Tibial nerve (tissue), 4 donors: ENCODE data around the gene PCBP3. TPM values are rescaled to one million over a fixed set of nuclear protein-coding genes. Genes with fewer than 3 reads are reported as not detected.
"Not testable (repeated sequence)": the region's sequence is repeated elsewhere in the genome, so short reads cannot be mapped to it uniquely, and the experiment has no call there.

Experiments used
- DNase-seq, 2 donors: peaks; one replicate each; pipeline ENCODE4 v3.0.0-alpha.2; 2019; ENCODE audit warnings: low spot score in 2 of 2
- H3K27ac ChIP-seq, 4 donors: fragments of 200-600 bp; sonication (generic) in 3 of 4; one replicate each; pipeline ENCODE4 v1.5.1; 2017 to 2019; ENCODE audit warnings: mild to moderate bottlenecking in 1 of 4
- H3K27me3 ChIP-seq, 2 donors: fragments of 200-600 bp; sonication (generic) in 1 of 2; one replicate each; pipeline versions ENCODE4 v1.5.1 to v1.6.0; 2017 to 2019
- H3K36me3 ChIP-seq, 3 donors: fragments of 200-600 bp; sonication (generic); one replicate each; pipeline ENCODE4 v1.5.1; 2018 to 2019
- H3K4me1 ChIP-seq, 4 donors: fragments of 200-600 bp; sonication (generic) in 3 of 4; one replicate each; pipeline ENCODE4 v1.5.1; 2017 to 2019
- H3K4me3 ChIP-seq, 4 donors: fragments of 200-600 bp; sonication (generic) in 3 of 4; one replicate each; pipeline ENCODE4 v1.5.1; 2017 to 2019; ENCODE audit warnings: mild to moderate bottlenecking in 1 of 4, moderate library complexity in 1 of 4
- H3K9me3 ChIP-seq, 4 donors: fragments of 200-600 bp; sonication (generic) in 3 of 4; one replicate each; pipeline ENCODE4 v1.5.1; 2017 to 2019
- EP300 ChIP-seq, 2 donors: sonication (generic); formaldehyde crosslinking; IDR thresholded peaks; one replicate each; pipeline ENCODE4 v1.6.1; 2017; ENCODE audit warnings: antibody characterized with exemption in 2 of 2, mild to moderate bottlenecking in 1 of 2
- POLR2A ChIP-seq, 2 donors: fragments of 450-650 bp; IDR thresholded peaks; one replicate each; pipeline ENCODE4 v1.6.1; 2017; ENCODE audit warnings: antibody characterized with exemption in 2 of 2, mild to moderate bottlenecking in 2 of 2, moderate library complexity in 2 of 2
- WGBS, 2 donors: methylation state at CpG; one replicate each; pipeline ENCODE4 v1.1.5; 2018; 5-methylcytosine and 5-hydroxymethylcytosine counted together
- total RNA-seq, 4 donors: library from RNA; depleted of rRNA; stranded (reverse); fragments of >200 nt; gene quantifications; one replicate each; pipeline ENCODE4 v1.1.0, GENCODE V29; 2016
- TF ChIP-seq, protein P1 (sequence below), 5 experiments: fragments of 200-600 bp in 3 of 5; fragments of 450-650 bp in 2 of 5; sonication (generic) in 3 of 5; IDR thresholded peaks; one replicate each; pipeline ENCODE4 v1.5.1; 2016 to 2019; ENCODE audit warnings: antibody characterized with exemption in 5 of 5, mild to moderate bottlenecking in 3 of 5, moderate library complexity in 2 of 5

PCBP3 gene
- total RNA-seq, 4 donors from 2014 or later, result 4.2 to 13.4 (median 9.6) TPM

DNA sequence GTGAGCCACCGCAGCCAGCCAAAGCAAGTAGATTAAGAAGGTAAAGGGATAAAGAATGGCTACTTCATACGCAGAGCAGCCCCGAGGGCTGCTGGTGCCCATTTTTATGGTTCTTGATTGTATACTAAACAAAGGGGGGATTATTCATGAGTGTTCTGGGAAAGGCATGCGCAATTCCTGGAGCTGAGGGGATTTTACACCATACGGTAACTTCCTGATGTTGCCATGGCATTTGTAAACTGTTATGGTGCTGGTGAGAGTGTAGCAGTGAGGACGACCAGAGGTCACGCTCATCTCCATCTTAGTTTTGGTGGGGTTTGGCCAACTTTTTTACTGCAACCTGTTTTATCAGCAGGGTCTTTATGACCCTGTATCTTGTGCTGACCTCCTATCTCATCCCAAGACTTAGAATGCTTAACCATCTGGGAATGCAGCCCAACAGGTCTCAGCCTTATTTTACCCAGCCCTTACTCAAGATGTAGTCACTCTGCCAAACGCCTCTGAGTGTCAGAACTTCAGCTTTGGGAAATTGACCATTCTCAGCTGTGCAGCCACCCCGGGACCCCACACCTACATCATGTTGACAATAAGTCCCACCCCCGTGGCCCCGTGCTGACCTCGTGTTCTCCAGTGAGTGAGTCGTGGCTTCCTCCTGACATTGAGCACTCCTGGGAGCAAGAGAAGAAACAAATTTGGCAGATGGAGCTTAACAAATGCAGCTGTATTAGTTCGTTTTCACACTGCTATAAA is 188.6 kb downstream of the PCBP3 start:
- 53 to 73% methylated on average over 14 of the region's 14 CpGs for WGBS, 2 donors
- H3K27me3 ChIP-seq, result no peaks in the 10 kb centered on the region
- no peak for DNase-seq
- no peak for TF ChIP-seq POLR2A (IDR thresholded peaks at IDR 0.05)
- TF ChIP-seq EP300 (IDR thresholded peaks at IDR 0.05), result no peak
- TF ChIP-seq, protein P1, sequence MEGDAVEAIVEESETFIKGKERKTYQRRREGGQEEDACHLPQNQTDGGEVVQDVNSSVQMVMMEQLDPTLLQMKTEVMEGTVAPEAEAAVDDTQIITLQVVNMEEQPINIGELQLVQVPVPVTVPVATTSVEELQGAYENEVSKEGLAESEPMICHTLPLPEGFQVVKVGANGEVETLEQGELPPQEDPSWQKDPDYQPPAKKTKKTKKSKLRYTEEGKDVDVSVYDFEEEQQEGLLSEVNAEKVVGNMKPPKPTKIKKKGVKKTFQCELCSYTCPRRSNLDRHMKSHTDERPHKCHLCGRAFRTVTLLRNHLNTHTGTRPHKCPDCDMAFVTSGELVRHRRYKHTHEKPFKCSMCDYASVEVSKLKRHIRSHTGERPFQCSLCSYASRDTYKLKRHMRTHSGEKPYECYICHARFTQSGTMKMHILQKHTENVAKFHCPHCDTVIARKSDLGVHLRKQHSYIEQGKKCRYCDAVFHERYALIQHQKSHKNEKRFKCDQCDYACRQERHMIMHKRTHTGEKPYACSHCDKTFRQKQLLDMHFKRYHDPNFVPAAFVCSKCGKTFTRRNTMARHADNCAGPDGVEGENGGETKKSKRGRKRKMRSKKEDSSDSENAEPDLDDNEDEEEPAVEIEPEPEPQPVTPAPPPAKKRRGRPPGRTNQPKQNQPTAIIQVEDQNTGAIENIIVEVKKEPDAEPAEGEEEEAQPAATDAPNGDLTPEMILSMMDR (IDR thresholded peaks at IDR 0.05), result no peak
- no peak overlapping the region for H3K27ac ChIP-seq
- H3K4me1 ChIP-seq, result peaks cover 0 to 4% (median 0%) of the 10 kb centered on the region in 4 donors
- peaks cover 0 to under 1% (median 0%) of the 10 kb centered on the region in 3 donors for H3K36me3 ChIP-seq
- H3K9me3 ChIP-seq, result no peaks in the 10 kb centered on the region
- no peak overlapping the region for H3K4me3 ChIP-seq

DNA sequence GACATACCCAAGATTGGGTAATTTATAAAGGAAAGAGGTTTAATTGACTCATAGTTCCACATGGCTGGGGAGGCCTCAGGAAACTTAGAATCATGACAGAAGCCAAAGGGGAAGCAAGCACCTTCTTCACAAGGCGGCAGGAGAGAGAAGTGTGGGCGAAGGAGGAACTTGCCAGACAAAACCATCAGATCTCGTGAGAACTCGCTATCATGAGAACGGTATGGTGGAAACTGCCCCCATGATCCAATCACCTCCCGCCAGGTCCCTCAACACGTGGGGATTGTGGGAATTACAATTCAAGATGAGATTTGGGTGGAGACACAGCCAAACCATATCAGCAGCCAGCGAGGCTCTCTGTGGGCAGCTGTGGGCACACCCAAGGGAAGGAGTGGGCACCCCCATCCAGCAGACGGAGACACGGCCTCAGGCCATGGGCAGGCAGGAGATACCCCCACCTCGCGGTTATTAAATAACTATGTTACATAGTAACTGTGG is 189.3 kb downstream of the PCBP3 start:
- H3K9me3 ChIP-seq, DNase-seq: not testable (repeated sequence)
- WGBS, 2 donors, result 88 to 89% methylated on average over 12 of the region's 12 CpGs

DNA sequence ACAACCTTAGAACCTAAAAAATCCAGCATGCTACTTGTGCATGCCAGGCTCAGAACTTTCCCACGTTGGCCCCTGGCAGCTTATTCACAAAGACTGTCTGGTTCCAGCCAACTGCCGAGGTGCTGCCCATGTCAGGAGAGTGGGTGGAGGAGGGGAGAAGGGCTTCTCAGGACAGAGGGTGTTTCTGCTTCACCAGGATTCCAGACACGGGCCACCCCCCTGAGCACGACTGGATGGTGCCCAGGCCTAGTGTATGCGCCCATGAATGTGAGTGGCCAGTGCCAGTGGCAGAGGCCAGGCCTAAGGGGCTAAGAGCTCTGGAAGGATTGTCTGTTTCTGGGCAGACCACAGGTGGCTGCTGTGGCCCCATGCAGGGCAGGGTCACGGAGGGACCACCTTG is 189.9 kb downstream of the PCBP3 start:
- WGBS, 2 donors, result 51 to 55% methylated on average over 6 of the region's 6 CpGs
- TF ChIP-seq, protein P1 (IDR thresholded peaks at IDR 0.05), result no peak
- TF ChIP-seq EP300 (IDR thresholded peaks at IDR 0.05) (no peak), POLR2A (IDR thresholded peaks at IDR 0.05) (no peak)
- H3K27ac ChIP-seq, result no peak overlapping the region
- no peak for DNase-seq
- no peaks in the 10 kb centered on the region for H3K36me3 ChIP-seq
- peaks cover 0 to 4% (median 0%) of the 10 kb centered on the region in 4 donors for H3K4me1 ChIP-seq
- no peak overlapping the region for H3K4me3 ChIP-seq
- no peaks in the 10 kb centered on the region for H3K27me3 ChIP-seq
- H3K9me3 ChIP-seq, result no peaks in the 10 kb centered on the region

More for the DNA sequence above, 189.3 kb downstream of the PCBP3 start:
- not testable (repeated sequence) for H3K4me1 ChIP-seq, H3K36me3 ChIP-seq, H3K27ac ChIP-seq, H3K27me3 ChIP-seq, H3K4me3 ChIP-seq

DNA sequence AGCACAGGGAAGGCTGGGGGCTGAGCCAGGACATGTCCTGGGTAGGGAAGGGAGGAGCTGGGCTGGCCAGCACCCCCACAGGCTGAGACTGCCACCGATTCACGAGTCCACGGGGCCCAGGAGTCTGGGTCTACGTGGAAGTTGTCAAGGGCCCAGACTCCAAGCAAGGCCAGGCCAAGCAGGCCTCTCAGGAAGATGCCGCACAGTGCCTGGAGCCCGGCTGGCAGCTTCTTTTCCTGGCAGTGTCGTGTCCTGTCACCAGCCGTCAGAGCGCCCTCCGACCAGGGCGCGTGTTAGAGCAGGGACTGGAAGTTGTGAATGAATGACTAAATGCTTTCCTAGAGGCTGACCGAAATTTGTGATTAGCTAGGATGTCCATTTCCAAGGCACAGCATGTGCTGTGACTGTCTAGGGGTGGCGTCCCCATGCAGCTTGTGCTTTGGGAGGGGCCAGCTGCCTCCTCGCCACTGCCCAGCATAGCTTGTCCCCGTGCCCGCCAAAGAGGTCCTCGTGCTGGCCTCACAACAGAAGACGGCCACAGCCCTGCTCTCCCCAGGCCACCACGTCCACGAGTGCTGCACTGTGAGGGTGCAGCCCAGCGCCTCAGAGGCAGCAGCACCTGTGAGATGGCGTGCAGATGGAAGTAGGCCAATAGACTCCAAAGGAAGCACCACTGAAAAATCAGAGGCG is 190.6 kb downstream of the PCBP3 start:
- no peaks in the 10 kb centered on the region for H3K36me3 ChIP-seq
- H3K4me3 ChIP-seq, result no peak overlapping the region
- DNase-seq, result no peak
- WGBS, 2 donors, result 92% methylated on average over 24 of the region's 24 CpGs
- H3K4me1 ChIP-seq, result peaks cover 0 to 4% (median 0%) of the 10 kb centered on the region in 4 donors
- H3K9me3 ChIP-seq, result no peaks in the 10 kb centered on the region
- H3K27ac ChIP-seq, result no peak overlapping the region
- H3K27me3 ChIP-seq, result no peaks in the 10 kb centered on the region
- TF ChIP-seq EP300 (IDR thresholded peaks at IDR 0.05) (no peak), POLR2A (IDR thresholded peaks at IDR 0.05) (no peak)
- TF ChIP-seq, protein P1 (IDR thresholded peaks at IDR 0.05), result no peak

DNA sequence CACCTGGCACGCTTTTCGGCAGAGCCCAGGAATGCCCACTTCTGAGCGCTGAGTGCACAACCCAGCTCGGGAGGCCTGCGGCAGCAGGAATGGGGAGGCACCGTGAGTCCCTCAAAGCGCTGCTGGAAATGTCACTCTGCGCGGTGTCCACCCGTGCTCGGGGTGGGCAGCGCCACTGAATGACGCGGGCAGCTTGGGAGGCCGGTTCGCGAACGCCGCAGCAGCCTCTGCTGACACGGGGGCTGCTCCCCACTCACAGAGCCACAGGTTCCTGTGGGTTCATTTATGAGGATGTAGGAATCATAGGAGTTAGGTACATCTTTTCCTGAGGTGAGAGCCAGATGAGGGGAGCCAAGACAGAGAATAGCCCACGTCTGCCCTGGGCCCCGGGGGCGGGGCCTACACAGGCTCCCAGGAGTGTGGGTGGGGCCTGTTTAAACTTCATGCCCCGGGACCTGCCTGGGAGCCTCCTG is 191.3 kb downstream of the PCBP3 start:
- no peaks in the 10 kb centered on the region for H3K27me3 ChIP-seq
- no peak overlapping the region for H3K4me3 ChIP-seq
- H3K36me3 ChIP-seq, result no peaks in the 10 kb centered on the region
- H3K4me1 ChIP-seq, result peaks cover 0 to 4% (median 0%) of the 10 kb centered on the region in 4 donors
- WGBS, 2 donors, result 87 to 92% methylated on average over 24 of the region's 24 CpGs
- H3K9me3 ChIP-seq, result no peaks in the 10 kb centered on the region
- no peak overlapping the region for H3K27ac ChIP-seq
- TF ChIP-seq, protein P1 (IDR thresholded peaks at IDR 0.05), result no peak
- TF ChIP-seq EP300 (IDR thresholded peaks at IDR 0.05), result no peak
- no peak for TF ChIP-seq POLR2A (IDR thresholded peaks at IDR 0.05)
- DNase-seq, result no peak
